Measurements from ENCODE around the gene CLSTN2.

Gene CLSTN2

DNA sequence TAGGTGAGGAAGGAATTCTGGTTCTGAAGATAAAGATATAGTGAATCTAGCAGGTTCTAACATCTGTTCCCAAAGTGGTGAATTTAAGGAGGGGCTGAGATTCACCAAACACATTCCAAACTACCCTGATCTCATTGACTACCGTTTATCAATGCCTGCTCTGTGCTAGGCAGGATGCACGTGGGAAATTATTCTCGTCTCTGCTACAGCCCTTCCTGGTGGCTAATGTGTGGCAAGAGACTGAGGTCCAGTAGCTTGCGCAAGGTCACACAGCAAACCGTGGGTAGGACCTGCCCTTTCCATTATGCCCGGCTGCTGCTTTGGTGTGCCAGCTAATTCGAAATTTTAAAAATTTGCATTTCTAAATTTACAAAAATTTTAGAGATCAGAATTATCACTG is 533.4 kb downstream of the CLSTN2 start:
- no peak for DNase-seq

DNA sequence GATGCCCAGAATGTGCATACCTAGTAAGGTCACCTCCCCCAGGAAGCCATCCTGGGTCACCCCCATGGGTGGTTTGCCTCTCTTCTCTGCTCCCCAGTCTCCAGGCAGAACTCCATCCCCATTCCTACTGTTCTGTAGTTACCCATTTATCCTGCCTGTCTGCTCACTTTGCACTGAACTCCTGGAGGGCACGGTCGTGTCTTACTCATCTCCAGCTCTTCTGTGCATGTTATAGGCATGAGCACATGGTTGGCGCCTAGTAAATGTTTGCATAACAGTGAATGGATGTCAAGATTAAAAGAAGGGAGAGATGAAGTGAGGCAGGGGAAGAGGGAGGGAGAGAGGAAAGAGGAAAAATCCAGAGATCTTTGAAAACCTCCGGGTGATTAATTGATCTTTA is 534.5 kb downstream of the CLSTN2 start:
- peak; percentile 22 for DNase-seq

DNA sequence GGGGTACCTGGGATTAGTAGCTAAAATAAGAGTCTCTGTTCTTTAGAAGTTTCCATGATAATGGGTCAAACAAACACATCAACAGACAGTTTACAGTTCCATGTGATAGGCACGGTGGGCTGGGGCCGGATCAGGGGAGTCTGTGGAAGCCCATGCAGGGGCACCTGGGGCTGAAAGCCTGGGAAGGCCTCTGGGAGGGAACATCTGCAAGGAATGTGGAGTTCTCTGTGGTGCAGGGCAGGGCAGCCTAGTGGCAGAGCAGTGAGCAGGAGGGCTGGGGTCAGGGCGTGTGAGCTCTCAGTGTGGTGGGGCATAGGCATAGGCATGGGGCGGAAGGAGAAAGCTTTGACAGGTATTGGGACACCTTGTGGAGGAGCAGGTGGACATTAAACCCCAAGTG is 535.2 kb downstream of the CLSTN2 start:
- no peak for DNase-seq

DNA sequence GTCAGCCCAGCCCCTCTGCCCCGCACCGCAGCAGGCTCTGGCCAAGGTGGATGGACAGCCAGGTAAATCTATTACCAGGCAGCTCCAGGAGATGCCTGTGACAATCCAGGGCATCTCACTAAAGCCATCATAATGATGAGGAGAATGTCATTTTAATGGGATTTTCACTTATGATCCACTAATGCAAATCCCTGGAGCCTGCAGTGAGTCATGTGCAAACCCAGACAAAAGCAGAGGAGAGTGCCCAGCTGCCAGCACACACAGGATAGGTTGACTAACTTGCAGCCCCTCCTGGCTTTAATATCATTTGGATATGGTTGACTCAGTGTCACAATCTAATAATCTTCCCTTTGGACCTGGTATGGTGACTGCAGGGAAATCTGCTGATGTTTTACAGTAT is 536.0 kb downstream of the CLSTN2 start:
- DNase-seq = no peak

DNA sequence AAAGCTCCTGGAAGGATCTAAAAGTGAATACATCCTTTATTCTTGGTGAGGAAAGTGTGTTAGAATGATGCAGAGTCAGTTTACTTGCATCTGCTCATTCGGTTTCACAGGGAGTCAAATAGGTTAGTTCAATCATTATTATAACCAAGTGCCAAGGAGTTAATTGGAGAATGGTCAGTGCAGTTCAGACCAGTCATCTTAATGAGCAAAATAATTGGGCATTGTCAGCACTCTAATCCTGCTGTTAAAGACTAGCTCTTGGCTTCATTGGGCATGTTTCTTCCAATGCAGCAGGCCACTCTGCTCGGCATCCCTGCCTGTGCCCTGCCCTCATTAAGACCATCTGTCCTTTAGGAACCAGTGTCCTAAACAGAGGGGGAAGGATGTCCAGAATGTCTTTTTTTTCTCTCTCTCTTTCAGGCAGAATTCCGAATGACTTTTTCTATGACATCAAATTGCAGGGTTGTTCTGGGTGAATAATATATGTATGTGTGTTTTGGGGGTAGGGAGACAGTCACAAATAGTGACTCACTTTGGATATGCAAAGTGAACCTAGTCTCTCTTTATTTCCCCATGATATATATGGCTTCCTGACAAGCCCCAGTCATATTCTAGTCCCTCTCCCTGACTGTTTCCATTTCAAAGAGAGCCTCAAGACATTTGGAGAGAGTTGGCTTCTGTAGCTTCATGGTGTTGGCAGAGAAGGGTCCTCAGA is 537.5 kb downstream of the CLSTN2 start:
- no peak for DNase-seq

DNA sequence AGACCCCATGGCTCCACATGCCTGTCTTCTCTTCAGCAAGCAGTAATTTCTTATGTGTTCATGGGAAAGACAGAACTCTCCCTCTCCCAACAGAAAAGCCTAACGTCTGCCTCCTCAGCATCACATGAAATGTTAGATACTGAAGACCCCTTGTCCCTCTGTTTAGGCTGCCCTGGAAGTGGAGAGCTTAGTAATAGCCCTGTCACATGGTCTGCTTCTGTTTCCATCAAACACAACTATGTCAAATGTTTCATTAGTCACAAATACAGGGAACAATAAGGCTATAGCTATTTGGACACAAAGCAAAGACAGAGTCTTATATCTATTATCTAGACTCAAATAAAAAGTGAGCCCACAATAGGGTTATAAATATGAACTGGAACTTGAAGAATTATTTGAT is 552.6 kb downstream of the CLSTN2 start:
- no peak for DNase-seq

DNA sequence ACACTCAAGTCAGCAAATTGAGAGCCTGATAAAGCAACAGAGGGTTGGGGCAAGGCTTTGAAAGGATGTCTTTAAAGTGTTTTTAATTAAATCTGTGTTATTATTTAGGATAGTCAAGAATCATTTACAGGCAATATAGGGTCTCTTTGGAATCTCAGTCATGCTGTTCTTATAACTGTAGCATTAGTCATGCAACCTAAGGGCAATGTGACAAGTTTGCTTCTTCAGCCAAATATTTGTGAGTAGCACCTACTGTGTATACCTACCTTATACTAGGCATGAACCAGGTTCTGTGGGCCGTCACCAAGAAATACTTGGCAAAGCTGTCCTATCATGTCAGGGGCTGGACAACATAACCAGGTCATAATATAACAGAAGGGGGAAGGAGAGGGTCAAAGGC is 558.3 kb downstream of the CLSTN2 start:
- no peak for DNase-seq

DNA sequence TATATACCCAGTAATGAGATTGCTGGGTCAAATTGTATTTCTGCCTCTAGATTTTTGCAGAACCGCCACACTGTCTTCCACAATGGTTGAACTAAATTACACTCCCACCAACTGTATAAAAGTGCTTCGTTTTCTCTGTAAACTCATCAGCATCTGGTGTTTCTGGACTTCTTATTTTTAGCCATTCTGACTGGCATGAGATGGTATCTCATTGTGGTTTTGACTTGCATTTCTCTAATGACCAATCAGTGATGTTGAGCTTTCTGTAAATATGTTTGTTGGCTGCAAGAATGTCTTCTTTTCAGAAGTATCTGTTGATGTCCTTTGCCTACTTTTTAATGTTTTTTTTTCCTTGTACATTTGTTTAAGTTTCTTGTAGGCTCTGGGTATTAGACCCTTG is 560.0 kb downstream of the CLSTN2 start:
- DNase-seq = no peak

DNA sequence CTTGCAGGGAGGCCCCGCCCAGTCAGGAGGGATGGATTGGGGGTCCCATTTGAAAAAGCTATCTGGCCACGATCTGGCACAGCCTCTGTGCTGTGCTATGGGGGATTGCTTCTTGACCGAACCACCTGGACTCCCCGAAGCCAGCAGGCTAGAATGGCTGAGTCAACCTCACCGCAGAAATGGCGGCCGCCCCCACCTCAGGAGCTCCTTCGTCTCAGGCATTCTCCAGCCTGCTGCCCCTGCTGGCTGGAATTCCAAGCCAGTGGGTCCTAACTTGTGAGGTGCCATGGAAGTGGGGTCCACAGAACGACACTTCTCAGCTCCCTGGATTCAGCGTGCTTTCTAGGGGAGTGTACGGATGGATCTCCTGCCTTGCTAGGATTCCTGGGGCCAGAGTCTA is 562.3 kb downstream of the CLSTN2 start:
- DNase-seq = no peak

DNA sequence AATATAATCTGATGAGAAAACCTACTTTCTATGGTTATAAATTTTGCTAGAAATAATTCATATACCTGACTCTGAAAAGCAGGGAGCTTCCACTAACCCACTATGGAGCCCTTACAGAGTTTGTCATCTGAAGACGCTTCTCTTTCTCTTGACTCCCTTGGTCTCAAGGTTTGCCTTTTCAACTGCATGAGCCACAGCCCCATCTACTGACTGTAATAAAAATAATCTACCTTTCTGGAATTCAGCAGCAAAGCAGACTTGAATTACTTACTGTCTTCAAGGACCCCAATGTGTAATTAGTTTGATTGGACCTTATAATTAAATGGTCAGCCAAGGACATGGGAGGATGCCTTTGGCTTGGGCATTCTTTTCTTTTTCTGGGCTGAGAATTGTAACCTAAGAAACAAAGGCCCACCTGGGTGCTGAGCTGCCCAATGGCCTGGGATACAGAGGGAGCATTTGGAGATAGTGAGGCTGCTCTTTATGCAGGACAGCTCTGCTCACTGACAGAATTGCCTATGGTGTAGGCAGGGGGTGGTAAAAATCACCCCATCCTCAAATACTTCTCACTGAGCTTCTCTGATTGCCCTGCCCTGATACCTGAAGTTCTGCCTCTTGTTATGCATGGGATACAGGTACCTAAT is 564.3 kb downstream of the CLSTN2 start:
- peak; percentile 3 for DNase-seq

DNA sequence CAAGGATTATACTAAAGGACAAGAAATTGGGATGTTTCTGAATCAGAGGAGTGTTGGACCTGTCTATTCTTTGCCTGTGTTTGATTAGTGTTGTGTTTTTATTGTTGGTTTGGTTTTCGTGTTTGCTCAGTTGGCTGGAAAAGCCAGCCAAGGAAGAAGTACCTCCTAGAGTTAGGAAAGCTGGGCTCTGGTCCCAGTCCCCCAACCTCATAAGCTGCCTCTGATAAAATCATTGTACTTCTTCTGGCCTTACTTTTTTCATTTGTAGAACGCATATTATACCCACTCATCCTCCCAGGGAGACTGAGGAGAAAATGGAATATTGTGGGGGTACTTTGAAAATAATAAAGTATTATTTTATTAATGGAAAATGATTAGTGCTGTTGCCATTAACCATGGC is 565.5 kb downstream of the CLSTN2 start:
- no peak for DNase-seq

DNA sequence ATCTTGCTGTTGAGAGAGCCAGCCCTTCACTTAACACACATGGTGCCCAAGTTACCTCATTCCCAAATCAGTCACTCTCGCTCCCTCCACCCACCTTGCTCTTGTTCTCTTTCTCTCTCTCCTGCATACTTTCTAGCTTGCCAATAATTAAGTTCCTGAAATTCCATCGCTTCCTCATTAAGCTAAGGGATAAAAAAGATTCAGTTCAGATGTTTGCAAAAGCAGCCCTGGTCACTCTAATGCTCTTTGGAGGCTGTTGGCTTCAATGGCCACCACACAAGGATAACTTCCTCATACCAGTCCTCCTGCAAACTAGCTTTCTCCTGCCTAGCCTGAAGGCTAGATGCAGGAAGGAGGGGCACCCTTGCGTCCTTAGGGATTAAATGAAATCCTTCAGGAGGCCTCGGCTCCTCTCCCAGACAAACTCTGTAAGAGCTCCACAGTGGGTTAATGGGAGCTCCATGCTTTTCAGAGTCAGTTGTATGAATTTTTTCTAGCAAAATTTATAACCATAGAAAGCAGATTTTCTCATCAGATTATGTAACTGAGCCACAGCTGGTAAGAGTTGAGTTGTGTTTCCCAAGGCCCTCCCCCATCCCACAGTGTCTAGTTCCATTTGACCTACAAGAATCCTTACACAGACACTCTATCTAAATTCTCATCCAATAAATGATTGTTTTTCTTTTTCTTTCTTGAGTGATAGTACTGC is 566.2 kb downstream of the CLSTN2 start:
- no peak for DNase-seq

DNA sequence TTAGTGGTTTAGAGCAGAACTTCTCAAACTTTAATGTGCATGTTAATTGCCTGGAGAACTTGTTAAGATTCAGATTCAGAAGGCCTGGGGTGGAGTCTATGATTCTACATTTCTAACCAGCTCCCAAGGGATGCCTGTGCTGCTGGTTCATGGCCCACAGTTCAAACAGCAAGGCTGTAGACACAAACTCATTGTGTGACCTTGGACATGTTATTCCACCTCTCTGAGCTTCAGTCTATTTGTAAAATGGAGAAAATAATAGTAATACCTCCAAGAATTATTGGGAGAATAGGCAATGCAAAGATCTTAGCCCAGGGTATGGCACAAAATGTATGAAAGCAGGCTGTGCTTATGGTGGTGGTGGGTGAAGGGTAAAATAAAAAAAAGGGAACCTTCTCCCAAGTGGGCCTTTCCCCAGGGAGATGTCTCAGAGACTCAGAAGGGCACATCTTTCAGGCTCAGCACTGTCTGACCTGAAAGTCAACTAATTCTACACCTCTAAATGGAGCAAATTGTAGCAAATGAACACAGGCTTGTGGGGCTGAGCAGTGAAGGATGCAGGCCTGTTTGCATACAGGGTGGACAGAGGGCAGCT is 566.9 kb downstream of the CLSTN2 start:
- DNase-seq = no peak

DNA sequence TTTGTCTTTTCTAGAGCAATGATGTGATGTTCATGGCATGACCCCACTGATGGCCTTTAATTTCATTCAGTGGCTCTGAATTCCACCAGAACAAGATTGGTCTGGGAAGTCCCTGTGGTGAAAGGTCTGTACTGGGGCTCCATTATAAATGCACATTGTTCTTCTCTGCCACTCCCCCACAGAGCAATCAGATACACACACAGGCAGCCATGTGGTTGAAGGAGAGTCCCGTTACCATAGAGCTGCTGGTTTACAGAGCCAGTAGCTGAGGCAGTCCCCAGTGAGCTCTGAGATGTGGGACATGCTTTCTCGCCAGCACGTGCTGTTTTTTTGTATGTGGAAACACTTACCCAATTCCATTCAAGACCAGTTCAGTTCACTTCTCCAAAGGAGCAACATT is 570.2 kb downstream of the CLSTN2 start:
- DNase-seq = peak; percentile 69

DNA sequence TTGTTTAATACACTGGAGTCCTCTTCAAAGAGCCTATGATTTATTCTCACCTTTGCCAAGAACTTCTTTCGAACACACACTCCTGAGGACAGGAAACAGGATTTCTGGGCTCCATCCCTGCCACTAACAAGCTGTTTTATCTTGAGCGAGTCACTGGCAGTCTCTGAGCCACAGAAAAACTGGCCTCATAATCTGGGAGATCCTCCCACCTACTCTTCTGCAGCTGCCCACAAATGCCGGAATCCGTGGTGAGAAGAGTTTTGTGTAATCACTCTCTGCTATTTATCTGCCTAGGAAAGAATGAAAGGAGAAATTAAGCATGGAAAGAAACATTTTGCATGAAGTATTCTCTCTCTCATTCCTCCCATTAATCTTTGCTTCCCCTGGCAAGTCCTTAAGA is 570.9 kb downstream of the CLSTN2 start:
- peak; percentile 80 for DNase-seq

DNA sequence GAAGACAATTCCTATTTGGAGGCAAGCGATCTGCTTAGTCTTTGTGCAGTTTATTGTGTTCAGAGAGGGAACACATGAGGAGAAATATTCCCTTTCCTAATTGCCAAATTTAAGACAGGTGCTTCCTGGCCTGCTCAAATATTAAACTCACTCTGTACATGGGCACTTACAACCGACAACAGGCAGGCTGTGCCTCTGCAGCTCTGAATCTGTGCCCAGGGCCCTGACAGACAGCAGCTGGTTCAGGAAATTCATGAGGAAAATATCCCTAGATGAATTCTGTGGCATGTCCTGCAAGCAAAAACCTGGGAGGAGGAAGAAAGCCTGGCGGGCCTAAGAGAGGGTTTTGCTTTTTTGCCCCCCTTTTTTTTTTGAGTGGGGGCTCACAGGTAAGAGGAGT is 573.6 kb downstream of the CLSTN2 start:
- DNase-seq = no peak

DNA sequence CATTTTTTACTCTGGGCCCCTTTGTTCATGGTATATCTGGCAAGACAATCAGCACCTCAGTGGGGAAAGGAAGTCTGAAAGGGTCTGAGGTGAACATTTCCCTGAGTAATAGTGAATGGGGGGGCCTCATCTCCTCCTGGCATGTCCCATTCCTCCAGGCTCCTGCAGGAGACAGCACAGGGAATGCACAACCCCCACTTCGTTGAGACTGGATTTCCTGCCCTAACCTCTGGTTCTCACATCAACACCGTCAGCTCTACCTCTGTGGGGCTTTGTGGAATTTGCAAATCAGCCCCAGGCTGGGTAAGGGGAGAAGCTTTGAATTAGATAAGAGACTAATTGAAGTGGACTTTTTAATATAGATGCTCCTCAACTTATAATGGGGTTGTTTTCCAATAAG is 574.5 kb downstream of the CLSTN2 start:
- DNase-seq = no peak

DNA sequence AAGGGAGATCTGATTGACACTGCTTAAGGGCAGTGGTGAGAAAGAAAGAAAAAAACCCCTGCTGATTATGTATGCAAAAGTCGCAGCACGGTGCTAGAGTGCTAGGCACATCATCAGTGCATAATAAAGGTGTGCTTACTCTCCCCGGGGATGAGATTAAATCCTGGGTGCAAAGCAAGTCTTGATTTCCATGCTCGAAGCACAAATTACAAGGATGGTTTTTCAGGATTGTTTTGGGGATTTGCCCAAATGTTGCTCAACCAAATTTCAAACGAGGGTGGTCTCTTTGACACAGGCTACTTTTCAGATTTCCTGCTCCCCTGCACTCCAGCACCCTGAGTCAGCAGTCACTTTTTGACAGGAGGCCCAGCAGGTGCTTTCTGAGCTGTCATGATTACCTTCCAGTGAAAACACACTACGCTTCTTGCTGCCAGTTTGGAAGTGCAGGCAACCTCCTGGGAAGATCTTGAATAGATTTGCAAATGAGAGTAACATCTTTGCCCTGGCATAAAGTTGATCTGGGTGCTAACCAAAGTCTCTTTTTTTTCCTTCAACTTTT is 575.4 kb downstream of the CLSTN2 start:
- DNase-seq = no peak

DNA sequence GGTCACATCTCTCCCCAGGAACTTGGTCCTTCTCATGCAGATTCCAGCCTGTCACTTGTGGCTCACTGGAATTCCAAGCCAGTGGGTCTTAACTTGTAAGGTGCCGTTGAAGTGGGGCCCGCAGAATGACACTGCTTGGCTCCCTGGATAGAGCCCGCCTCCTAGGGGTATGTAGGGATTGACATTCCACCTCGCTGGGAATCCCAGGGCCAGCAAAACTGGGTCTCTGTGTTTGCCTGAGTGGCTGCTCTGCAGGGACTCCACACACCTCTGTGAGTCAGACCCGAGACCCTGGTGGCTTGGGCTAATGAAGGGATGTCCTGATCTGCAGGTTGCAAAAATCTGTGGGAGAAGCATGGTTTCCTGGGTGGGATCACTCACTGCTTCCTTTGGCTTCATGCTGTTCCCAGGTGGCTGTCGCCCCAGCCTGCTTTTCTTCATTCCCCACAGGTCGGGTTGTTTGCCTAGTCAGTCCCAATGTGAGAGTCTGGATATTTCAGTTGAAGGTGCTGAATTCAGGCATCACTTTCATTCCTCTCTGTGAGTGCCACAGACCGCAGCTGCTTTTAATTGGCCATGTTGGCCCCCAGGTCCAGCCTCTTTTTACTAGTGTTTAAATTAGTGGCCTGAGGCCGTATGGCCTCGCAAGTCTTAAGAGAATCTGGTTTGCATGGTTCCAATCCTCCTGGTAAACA is 586.9 kb downstream of the CLSTN2 start:
- DNase-seq = no peak

DNA sequence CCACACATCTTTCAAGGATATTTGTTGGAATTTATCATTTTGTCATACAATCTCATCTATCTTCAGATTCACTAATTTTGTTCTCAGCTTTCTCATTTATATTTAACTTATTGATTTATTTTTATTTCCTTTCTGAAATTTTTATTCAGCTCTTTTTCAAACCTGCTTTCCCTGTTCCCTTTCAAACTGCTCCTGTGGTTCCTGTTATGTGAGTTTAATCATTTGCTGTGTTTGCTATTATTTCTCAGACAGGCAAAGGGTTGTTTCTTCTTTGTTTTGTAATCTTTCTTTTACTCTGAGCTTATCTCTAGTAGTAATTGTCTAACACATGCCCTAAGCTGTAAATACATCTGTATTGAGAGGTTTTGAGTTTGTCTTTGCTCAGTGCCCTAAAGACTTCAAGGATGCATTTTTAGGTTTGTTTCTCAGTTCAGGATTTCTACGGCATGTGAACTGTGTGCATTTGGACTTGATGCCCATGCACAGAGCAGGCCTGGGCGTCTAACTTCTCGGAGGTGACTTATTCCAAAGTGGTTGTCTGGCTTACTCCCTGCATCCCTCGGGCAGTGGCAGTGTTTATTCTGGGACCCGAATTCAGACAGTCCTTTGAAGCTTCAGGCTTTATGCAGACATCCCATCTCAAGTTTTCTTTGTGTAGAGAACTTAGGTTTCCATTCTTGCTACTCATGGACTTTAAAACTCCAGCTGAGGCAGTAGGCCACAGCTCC is 587.8 kb downstream of the CLSTN2 start:
- no peak for DNase-seq

DNA sequence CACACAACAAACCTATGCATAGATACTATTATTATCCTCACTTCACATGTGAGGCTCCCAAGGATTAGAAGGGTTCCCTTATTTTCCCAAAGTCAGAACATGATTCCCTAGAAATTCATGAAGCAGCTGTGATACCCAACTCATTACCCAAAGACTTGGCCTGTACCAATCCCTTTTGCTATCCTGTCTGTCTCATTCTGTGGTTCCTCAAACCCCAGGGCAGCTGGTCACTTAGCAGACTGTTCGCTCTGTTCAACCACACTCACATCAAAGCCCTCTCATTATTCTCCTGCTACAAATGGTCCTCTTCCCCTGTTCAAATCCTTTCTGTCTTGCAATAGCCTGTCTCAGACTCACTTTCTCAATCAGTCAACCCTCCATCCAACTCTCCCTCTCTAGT is 588.6 kb downstream of the CLSTN2 start:
- no peak for DNase-seq

DNA sequence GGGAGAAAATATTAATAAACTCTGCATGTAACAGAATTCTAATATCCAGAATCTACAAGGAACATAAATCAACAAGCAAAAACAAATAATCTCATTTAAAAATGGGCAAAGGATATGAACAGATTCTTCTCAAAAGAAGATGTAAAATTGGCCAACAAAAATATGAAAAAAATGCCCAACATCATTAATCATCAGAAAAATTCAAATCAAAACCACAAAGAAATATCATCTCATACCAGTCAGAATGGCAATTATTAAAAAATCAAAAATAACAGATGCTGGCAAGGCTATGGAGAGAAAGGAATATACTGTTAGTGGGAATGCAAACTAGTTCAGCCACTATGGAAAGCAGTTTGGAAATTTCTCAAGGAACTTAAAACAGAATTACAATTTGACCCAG is 592.2 kb downstream of the CLSTN2 start:
- DNase-seq = peak; percentile 47

Data from NCI-H226 (cell line).